ENCODE data around the gene ASAP3.

The ASAP3 gene

DNA sequence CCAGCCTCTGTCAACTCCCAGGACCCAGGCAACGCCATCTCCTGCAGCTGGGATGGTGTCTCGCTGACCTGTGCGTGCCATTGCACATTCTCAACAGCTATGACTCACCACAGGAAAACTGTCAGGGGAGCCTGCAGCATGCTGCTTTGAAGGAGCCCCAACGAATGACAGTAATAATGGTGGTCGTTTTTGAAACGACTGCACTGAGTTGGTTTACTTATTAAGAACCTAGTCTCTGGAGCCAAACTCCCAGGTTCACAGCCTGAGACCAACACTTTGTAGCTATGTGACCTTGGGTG, 81.0 kb downstream of the ASAP3 start (continued):
- TF ChIP-seq TSHZ2 (CRISPR knock-in tag; IDR thresholded peaks at IDR 0.05) (no peak), OSR1 (CRISPR knock-in tag; IDR thresholded peaks at IDR 0.05) (no peak), PATZ1 (CRISPR knock-in tag; IDR thresholded peaks at IDR 0.05; ENCODE audit: borderline replicate concordance) (no peak), ISL1 (CRISPR knock-in tag; IDR thresholded peaks at IDR 0.05) (no peak), CSRNP3 (CRISPR knock-in tag; IDR thresholded peaks at IDR 0.05) (no peak)

DNA sequence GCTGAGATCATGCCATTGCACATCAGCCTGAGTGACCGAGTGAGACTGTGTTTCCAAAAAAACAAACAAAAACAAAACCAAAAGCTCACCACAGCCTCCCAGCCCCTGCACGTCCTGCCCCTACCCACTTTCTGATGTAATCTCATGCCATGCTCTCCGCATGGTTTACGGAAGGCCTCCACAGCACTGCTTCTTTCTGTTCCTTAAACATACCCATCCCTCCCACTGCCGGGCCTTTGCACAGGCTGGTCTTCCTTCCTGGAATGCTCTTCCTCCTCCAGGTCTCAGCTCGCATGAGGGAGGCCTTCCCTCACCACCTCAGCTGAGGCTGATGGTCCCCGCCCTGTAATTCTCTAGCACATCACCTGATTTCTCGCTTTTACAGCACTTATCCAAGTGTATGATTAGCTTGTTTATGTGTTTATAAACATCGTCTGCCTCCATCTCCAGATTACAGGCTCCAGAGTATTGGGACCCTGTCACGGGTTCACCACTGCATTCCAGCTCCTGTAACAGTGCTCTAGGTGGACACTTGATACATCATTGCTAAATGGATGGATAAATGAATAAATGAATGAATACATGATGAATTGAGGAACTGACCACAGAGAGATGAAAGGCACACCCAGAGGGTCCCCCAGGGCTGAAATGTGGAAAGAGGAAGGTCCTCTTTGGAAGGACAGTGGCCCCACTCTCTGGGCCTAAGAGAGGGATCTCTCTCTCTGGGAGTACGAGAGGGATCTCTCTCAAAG, 81.5 kb downstream of the ASAP3 start:
- no peak for ATAC-seq
- TF ChIP-seq POU6F1 (CRISPR knock-in tag; IDR thresholded peaks at IDR 0.05; ENCODE audit: borderline replicate concordance, low read depth) = no peak
- TF ChIP-seq ZNF565 (CRISPR knock-in tag; conservative IDR thresholded peaks at IDR 0.05; ENCODE audit: low read depth) = no peak
- no peak for TF ChIP-seq ZFP30 (CRISPR knock-in tag; IDR thresholded peaks at IDR 0.05)
- TF ChIP-seq ISL1 (CRISPR knock-in tag; IDR thresholded peaks at IDR 0.05) = no peak
- TF ChIP-seq OSR1 (CRISPR knock-in tag; IDR thresholded peaks at IDR 0.05) = no peak
- TF ChIP-seq CREB5 (CRISPR knock-in tag; IDR thresholded peaks at IDR 0.05; ENCODE audit: low read depth) = no peak
- TF ChIP-seq ZNF70 (CRISPR knock-in tag; IDR thresholded peaks at IDR 0.05) = no peak
- no peak for TF ChIP-seq TCF4 (CRISPR knock-in tag; IDR thresholded peaks at IDR 0.05; ENCODE audit: borderline replicate concordance)
- no peak for TF ChIP-seq GLIS3 (CRISPR knock-in tag; IDR thresholded peaks at IDR 0.05)
- TF ChIP-seq ESRRG (CRISPR knock-in tag; IDR thresholded peaks at IDR 0.05) = no peak
- no peak for TF ChIP-seq ARNTL (CRISPR knock-in tag; IDR thresholded peaks at IDR 0.05; ENCODE audit: borderline replicate concordance, low read depth)
- no peak for TF ChIP-seq CSRNP3 (CRISPR knock-in tag; IDR thresholded peaks at IDR 0.05)
- no peak for TF ChIP-seq TSHZ2 (CRISPR knock-in tag; IDR thresholded peaks at IDR 0.05)
- no peak for TF ChIP-seq ZFP3 (CRISPR knock-in tag; IDR thresholded peaks at IDR 0.05)
- TF ChIP-seq RARB (CRISPR knock-in tag; IDR thresholded peaks at IDR 0.05) = no peak
- no peak for TF ChIP-seq PATZ1 (CRISPR knock-in tag; IDR thresholded peaks at IDR 0.05; ENCODE audit: borderline replicate concordance)
- no peak for TF ChIP-seq ZNF8 (CRISPR knock-in tag; IDR thresholded peaks at IDR 0.05)
- TF ChIP-seq TOX (CRISPR knock-in tag; IDR thresholded peaks at IDR 0.05; ENCODE audit: borderline replicate concordance) = no peak
- no peak for TF ChIP-seq SNAI2 (CRISPR knock-in tag; IDR thresholded peaks at IDR 0.05)
- TF ChIP-seq BACH2 (CRISPR knock-in tag; IDR thresholded peaks at IDR 0.05; ENCODE audit: borderline replicate concordance) = no peak
